CD4-positive, alpha-beta T cell treated with Interleukin-17A for 4 hours (primary cell): Measurements from ENCODE around the gene HS3ST4.
"Not testable (repeated sequence)": the region's sequence is repeated elsewhere in the genome, so short reads cannot be mapped to it uniquely, and the experiment has no call there.

ENCODE experiments used
- DNase-seq: peaks from one replicate; pipeline ENCODE4 v3.0.0-alpha.2; 2020; ENCODE audit warnings: mixed read lengths

The HS3ST4 gene

GRCh38 chr16:26015776-26016175 lies 324.0 kb downstream of the HS3ST4 start:
- no peak for DNase-seq

- no peak for DNase-seq
Measured at GRCh38 chr16:26016989-26017388, 325.2 kb downstream of the HS3ST4 start.

DNA sequence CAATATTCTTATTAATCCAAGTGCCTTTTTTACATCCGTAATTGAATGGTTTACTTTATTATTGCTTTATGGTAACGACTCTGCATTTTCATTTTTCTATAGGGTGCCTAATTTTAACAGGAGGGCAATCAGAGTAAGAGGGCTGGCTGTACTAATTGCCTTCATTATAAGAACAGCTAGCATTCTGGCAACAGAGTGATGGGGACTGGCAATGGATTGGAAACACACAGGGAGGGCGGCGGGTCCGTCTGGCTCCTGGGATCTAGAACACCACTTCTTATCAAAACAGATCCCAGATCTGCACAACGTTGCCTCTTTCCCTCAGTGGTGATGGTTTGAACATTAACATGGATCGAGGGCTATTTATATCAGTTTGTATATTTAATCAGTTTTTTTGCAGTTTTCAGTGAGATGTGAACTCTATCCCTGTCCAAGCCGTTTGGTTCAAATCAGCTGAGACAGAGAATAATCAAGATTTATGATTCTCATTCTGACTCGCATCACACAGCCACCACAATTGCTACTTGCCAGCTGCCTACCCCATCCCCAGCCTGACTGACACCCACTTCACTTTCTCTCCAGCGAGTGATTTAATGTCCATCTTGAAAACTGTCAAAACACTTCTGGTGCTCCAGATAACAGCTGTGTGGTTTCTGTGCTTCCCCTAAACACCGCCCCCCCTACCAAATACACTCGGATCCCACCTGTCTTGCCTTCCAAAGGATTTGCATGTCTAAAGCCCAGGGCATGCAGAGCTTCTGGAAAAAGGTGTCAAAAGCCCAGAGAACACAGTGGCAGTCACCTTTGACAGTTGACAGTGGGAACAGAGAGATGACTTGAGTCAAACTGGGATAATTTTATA lies 327.9 kb downstream of the HS3ST4 start:
- no peak for DNase-seq

DNA sequence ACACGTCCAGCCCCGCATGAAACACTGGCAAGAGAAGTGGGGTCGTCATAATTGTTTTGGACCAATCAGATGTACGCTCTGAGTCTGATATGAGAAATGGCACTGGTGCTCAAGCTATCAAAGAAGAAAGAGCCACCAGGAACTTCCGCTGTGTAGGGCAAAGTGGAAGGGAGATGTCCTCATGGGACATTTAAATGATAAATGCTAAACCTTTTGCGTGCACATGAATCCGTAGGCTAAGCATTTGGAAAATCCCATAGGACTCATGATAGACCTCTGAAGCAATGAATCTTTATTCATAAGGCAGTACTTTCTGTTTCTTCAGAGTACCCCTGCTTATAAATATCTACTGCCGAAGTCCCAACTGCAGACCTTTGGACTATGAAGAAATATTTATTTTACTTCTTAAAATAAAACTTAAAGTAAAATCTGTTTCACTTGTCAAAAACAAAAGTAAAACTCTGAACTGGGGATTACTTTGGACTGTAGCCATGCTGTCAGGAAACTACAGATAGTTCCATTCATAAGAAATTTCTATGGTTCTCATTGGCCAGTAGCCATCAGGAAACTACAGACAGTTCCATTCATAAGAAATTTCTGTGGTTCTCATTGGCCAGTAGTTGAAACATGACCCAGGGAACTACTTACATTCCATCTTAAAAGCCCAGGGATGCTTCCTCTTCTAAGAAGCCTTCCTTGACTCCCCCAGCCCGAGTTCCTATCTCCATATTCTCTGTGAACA lies 335.1 kb downstream of the HS3ST4 start:
- no peak for DNase-seq

DNA sequence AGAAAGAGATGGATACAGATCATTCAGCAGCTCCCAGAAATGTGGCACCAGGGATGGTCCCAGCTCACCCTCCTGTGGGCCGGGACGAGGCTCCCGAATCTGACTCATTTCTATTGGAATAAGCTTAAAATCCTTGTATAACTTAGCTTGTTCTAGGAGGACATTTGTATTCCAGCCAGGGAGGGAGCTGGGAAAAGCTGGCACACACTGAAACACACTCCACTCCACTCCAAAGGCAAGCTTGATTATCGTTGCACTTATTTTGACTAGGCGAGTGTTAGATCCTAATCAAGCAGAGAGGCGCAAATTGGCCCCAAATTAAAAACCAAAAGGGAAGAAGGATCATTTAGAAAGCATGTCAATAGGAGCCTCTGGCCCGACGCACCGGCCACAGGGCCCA lies 339.5 kb downstream of the HS3ST4 start:
- no peak for DNase-seq

GRCh38 chr16:26032661-26033060 lies 340.9 kb downstream of the HS3ST4 start:
- DNase-seq = not testable (repeated sequence)

DNA sequence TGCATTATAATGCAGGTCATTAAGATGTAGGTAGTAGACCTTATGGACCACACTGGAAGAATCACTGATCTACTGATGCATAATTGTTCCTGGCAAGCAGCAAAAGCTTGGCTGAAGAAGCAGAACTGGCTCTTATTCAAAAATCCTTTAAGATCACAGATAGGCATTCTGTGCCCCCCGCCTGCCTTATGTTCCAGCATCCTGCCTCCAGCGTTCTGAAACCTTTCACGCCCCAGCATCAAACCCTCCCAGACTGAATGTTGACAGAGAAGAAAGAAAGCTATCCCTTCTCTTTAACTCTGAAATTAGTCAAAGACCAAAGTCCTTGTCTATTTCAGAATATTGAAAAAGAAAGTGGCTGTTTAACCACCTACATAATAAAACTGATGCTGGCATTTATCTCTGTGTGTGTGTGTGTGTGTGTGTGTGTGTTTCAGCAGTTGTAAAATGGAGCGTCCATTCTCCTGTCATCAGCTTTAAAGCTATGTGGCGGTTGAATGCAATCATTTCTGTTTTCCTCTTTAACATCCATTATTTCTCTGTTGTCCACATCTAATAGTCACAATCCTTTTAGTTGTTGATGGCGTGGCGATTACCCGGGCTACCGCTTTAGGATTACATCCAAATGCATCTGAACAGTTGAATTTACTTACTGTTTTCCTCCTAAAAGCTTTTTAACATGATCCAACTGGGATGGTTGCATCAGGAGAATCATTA lies 350.4 kb downstream of the HS3ST4 start:
- DNase-seq = no peak

DNA sequence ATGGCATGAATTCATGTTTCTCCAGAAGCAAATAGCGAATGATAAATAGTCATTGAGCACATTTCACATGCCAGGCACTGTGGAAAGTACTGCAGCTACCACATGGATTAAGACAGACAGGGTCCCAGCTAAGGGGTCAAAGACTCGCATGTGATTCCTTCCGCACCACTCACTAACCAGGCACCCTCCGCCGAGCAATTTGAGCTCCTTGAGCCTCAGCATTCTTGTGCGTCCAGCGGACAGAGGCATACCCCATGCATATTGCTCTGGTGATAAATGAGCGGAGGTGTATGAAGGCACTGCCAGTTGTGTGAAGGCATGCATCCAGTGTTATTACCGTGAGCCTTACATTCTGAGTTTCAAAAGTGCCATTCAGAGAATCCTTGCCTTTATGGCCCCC lies 358.7 kb downstream of the HS3ST4 start:
- DNase-seq = no peak

GRCh38 chr16:26051063-26051462 lies 359.3 kb downstream of the HS3ST4 start:
- DNase-seq = no peak

- no peak for DNase-seq
Measured at GRCh38 chr16:26053889-26054288, 362.1 kb downstream of the HS3ST4 start.

GRCh38 chr16:26058326-26058725 lies 366.6 kb downstream of the HS3ST4 start:
- DNase-seq = no peak

- DNase-seq = no peak
Measured at GRCh38 chr16:26070302-26071100, 378.7 kb downstream of the HS3ST4 start.

DNA sequence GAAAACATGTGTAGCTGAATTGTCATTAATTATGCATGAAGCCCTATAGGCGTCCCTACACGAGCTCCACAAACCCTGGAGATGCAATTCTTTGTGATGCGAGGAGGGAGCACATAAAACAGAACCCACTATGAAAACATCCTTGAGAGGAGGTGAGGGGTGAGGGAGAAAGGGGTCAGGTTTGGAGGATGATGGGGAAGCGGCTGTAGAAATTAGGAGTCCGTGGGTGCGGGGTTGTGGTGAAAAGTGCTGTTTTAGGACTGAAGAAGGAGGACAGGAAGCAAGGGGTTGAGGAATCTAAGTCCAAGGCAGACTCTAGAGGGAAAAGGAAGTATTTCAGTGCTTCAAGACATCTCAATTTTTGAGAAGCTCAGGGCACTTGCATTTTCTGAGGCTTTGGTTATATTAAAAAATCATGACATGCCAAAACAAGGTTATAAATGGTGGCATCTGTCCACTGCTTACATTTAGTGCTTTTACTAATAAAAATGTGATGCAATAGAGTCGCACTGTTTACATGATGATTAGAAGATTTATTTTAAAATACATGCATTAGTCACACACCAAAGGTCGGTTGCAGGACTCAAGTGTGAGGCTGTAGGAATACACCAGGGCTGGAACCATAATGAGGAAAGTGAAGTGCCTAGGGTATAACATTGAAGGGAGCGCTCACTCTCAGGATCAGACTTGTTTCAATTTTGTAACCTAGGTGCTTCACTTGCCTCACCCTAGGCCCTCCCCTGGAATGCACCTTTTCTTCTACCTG lies 379.5 kb downstream of the HS3ST4 start:
- DNase-seq = no peak

DNA sequence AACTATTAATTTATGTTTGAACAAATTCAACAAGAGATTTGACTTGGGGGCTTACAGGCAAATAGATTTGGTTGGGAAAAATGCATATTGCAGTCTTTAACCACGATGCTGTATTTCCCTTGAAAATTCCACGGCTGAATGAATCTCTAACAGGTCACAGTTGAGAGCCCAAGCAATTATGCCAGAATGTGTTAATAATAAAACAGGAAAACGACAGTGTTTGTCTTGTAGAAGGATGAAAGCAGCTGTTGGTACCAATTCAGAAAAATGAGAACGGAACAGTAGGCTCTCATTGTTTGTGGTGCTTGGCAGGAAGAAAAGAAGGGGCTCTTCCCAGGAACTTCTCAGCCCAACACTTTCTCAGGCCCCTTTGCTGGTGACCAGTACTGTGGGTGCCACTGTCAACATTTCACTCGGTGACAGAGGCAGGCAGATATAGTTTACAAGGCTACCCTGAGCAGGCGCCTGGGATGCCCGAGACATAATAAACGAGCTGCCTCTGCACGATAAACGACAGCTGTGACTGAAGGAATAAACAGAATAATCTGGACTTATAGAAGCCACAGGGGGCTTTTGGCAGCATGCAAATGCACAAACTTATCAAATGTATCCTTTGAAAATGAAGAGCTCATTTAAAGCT lies 387.1 kb downstream of the HS3ST4 start:
- DNase-seq = no peak

DNA sequence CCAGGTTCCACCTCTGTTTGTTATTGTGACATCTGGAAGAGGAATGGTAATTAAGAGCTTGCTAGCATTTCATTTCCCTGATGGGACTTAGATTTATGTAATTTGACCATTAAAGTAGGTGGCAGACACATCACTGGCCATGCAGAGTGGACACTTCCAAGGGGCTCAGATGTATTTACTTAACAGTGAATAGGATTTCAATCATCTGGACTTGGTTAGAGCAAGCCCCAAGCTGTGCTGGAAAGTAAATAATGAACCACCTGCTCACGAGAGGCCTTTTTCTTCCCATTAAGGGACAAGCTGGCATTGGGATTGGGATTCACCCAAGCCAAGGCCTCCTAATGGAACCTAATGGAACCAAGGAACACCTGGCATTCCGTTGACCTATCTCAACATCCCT lies 395.3 kb downstream of the HS3ST4 start:
- no peak for DNase-seq

- no peak for DNase-seq
Measured at GRCh38 chr16:26091511-26091910, 399.8 kb downstream of the HS3ST4 start.

DNA sequence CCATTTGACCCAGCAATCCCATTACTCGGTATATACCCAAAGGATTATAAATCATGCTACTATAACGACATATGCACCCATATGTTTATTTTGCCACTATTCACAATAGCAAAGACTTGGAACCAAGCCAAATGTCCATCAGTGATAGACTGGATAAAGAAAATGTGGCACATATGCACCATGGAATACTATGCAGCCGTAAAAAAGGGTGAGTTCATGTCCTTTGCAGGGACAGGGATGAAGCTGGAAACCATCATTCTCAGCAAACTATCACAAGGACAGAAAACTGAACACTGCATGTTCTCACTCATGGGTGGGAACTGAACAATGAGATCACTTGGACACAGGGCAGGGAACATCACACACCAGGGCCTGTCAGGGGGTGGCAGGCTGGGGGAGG lies 406.4 kb downstream of the HS3ST4 start:
- DNase-seq = not testable (repeated sequence)

GRCh38 chr16:26102369-26102768 lies 410.6 kb downstream of the HS3ST4 start:
- no peak for DNase-seq

DNA sequence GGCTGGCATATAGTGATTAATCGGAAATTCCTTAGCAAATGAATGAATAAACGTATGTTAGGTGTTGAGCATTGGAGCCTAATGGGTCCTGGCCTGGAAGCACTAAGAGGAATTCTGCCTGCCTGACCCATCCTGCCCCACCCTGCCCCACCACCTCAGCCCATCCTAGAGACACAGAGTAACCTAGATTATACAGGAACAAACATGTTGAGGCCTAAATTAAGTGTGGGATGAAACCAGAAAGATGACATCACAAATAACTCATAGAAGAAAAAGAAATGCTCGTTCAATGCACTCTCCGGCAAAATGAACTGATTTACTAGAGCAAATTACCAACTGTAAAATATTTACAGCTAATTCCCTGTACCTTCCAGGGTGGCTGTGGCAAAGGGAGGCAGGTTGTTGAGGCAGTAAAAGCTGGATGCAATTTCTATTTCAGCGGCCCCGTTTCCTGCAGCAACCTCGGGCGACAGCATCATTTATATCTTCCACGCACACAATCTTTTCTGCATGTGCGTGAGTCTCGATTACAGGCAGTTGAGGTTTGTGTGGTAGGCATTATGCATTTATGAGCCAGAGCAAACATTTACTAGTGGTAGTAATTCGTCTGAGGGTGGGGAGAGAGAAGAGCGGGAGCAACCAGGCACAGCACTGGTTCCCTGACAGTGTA lies 417.2 kb downstream of the HS3ST4 start:
- DNase-seq = no peak

DNA sequence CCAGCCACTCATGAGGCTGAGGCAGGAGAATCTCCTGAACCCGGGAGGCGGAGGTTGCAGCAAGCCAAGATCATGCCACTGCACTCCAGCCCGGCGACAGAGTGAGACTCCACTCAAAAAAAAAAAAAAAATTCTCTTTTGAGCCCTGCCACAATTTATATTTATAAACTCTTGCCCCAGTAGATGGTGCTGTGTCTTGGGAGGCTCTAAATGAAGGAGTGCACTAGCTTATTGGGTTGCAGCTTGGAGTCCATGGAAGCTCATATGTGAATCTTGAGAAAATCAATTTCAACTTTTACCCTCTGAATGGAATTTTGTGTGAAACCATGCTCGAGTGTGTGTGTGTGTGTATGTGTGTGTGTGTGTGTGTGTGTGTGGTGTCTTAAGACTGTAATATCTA lies 420.1 kb downstream of the HS3ST4 start:
- no peak for DNase-seq

- DNase-seq = no peak
Measured at GRCh38 chr16:26118575-26118974, 426.8 kb downstream of the HS3ST4 start.
